Measurements from ENCODE around the gene CUBN. TPM values are rescaled to one million over a fixed set of nuclear protein-coding genes. Genes with fewer than 3 reads are reported as not detected.

The CUBN gene
- total RNA-seq, 1 donor from 2014 or later, result 2.7 TPM

DNA sequence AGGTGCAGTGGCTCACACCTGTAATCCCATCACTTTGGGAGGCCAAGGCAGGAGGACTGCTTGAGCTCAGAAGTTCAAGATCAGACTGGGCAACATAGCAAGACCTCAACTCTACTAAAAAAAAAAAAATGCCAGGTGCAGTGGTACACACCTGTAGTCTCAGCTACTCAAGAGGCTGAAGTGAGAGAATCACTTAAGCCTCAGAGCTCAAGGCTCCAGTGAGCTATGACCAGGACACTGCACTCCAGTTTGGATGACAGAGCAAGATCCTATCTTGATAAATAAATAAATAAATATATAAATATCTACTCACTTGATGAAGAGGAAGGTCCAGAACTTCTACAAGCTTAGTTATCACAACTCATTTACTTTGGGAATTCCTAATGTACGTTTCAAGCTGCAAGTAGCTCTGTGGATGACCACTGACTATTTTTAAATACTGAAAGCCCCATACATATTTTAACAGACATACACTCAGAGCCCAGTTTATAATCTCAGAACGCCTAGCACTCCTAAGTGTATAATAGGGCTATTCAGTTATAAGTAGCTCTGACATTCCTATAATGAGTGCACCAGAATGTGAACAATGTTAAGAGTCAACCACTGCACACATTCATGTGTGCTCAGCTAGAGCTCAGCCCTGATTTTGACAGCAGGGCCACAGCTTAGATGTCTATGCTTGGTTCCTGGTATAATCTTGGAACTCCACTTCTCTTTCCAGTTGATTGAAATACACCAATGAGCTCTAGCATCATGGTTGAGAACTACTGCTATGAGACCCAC lies 119.1 kb downstream of the CUBN start:
- H3K4me1 Mint-ChIP-seq (ENCODE audit: low read depth, unreplicated experiment), result peaks cover 51% of the 10 kb centered on the region
- Histone ChIP-seq H3K4me1 (ENCODE audit: insufficient read depth, low read length) (peaks cover 42% of the 10 kb centered on the region), H3K27me3 (ENCODE audit: insufficient read depth, low read length) (no peaks in the 10 kb centered on the region), H3K9me3 (ENCODE audit: insufficient read depth, low read depth, low read length) (no peaks in the 10 kb centered on the region), H3K4me2 (ENCODE audit: low read length) (no peak overlapping the region), H3K27ac (ENCODE audit: low read depth, low read length) (no peak overlapping the region), H3K9ac (ENCODE audit: low read length) (no peak overlapping the region), H2AFZ (ENCODE audit: low read depth, low read length) (no peak overlapping the region), H3K79me2 (ENCODE audit: insufficient read depth, low read length) (no peaks in the 10 kb centered on the region), H3K36me3 (ENCODE audit: insufficient read depth, low read length) (no peaks in the 10 kb centered on the region), H4K20me1 (ENCODE audit: insufficient read depth, low read length) (no peaks in the 10 kb centered on the region), H3K4me3 (ENCODE audit: insufficient read depth, low read depth, low read length) (no peak overlapping the region)
- TF ChIP-seq CTCF (IDR thresholded peaks at IDR 0.05; ENCODE audit: insufficient read depth, low read depth, low read length) (no peak), EZH2 (IDR thresholded peaks at IDR 0.05; ENCODE audit: insufficient read depth, low read length) (no peak)
- H3K27ac Mint-ChIP-seq (ENCODE audit: unreplicated experiment), result peak overlapping the region; percentile 96
- peaks cover 8% of the 10 kb centered on the region for H3K36me3 Mint-ChIP-seq (ENCODE audit: low read depth, unreplicated experiment)
- H3K9me3 Mint-ChIP-seq (ENCODE audit: unreplicated experiment), result peaks cover 9% of the 10 kb centered on the region
- FAIRE-seq (no peak), DNase-seq (ENCODE audit: low read depth) (no peak)
- no peaks in the 10 kb centered on the region for H3K27me3 Mint-ChIP-seq (ENCODE audit: low read depth, unreplicated experiment)
- no peak overlapping the region for H3K4me3 Mint-ChIP-seq (ENCODE audit: unreplicated experiment)

- no peaks in the 10 kb centered on the region for H3K9me3 ChIP-seq (ENCODE audit: insufficient read depth, low read depth, low read length)
- Mint-ChIP-seq H3K4me1 (ENCODE audit: low read depth, unreplicated experiment) (peaks cover 57% of the 10 kb centered on the region), H3K9me3 (ENCODE audit: unreplicated experiment) (peaks cover 11% of the 10 kb centered on the region), H3K36me3 (ENCODE audit: low read depth, unreplicated experiment) (peaks cover 8% of the 10 kb centered on the region), H3K4me3 (ENCODE audit: unreplicated experiment) (no peak overlapping the region), H3K27ac (ENCODE audit: unreplicated experiment) (peak overlapping the region; percentile 96), H3K27me3 (ENCODE audit: low read depth, unreplicated experiment) (no peaks in the 10 kb centered on the region)
- H2AFZ ChIP-seq (ENCODE audit: low read depth, low read length), result no peak overlapping the region
- peak overlapping the region; percentile 30 for H3K9ac ChIP-seq (ENCODE audit: low read length)
- DNase-seq (ENCODE audit: low read depth) (peak; percentile 72), FAIRE-seq (peak; percentile 88)
- no peak overlapping the region for H3K4me3 ChIP-seq (ENCODE audit: insufficient read depth, low read depth, low read length)
- peak overlapping the region; percentile 26 for H3K4me2 ChIP-seq (ENCODE audit: low read length)
- H3K36me3 ChIP-seq (ENCODE audit: insufficient read depth, low read length), result no peaks in the 10 kb centered on the region
- no peaks in the 10 kb centered on the region for H3K79me2 ChIP-seq (ENCODE audit: insufficient read depth, low read length)
- no peaks in the 10 kb centered on the region for H4K20me1 ChIP-seq (ENCODE audit: insufficient read depth, low read length)
- TF ChIP-seq EZH2 (IDR thresholded peaks at IDR 0.05; ENCODE audit: insufficient read depth, low read length) (no peak), CTCF (IDR thresholded peaks at IDR 0.05; ENCODE audit: insufficient read depth, low read depth, low read length) (no peak)
- H3K27ac ChIP-seq (ENCODE audit: low read depth, low read length), result peak overlapping the region; percentile 56
- peaks cover 43% of the 10 kb centered on the region for H3K4me1 ChIP-seq (ENCODE audit: insufficient read depth, low read length)
- no peaks in the 10 kb centered on the region for H3K27me3 ChIP-seq (ENCODE audit: insufficient read depth, low read length)
These were observed 120.4 kb downstream of the CUBN start for GRCh38 chr10:17009212-17009700.

GRCh38 chr10:17007418-17007770 lies 122.2 kb downstream of the CUBN start:
- H3K4me3 Mint-ChIP-seq (ENCODE audit: unreplicated experiment), result peak overlapping the region; percentile 12
- no peaks in the 10 kb centered on the region for H3K9me3 ChIP-seq (ENCODE audit: insufficient read depth, low read depth, low read length)
- H3K36me3 Mint-ChIP-seq (ENCODE audit: low read depth, unreplicated experiment), result peaks cover 8% of the 10 kb centered on the region
- peaks cover 11% of the 10 kb centered on the region for H3K9me3 Mint-ChIP-seq (ENCODE audit: unreplicated experiment)
- H3K4me1 Mint-ChIP-seq (ENCODE audit: low read depth, unreplicated experiment), result peaks cover 66% of the 10 kb centered on the region
- H3K9ac ChIP-seq (ENCODE audit: low read length), result peak overlapping the region; percentile 58
- H4K20me1 ChIP-seq (ENCODE audit: insufficient read depth, low read length), result no peaks in the 10 kb centered on the region
- DNase-seq (ENCODE audit: low read depth) (no peak), FAIRE-seq (no peak)
- no peaks in the 10 kb centered on the region for H3K27me3 Mint-ChIP-seq (ENCODE audit: low read depth, unreplicated experiment)
- no peak overlapping the region for H2AFZ ChIP-seq (ENCODE audit: low read depth, low read length)
- H3K27ac Mint-ChIP-seq (ENCODE audit: unreplicated experiment), result peak overlapping the region; percentile 100
- TF ChIP-seq EZH2 (IDR thresholded peaks at IDR 0.05; ENCODE audit: insufficient read depth, low read length), result no peak
- TF ChIP-seq CTCF (IDR thresholded peaks at IDR 0.05; ENCODE audit: insufficient read depth, low read depth, low read length), result no peak
- H3K79me2 ChIP-seq (ENCODE audit: insufficient read depth, low read length), result no peaks in the 10 kb centered on the region
- no peaks in the 10 kb centered on the region for H3K36me3 ChIP-seq (ENCODE audit: insufficient read depth, low read length)
- H3K27ac ChIP-seq (ENCODE audit: low read depth, low read length), result peak overlapping the region; percentile 63
- H3K4me1 ChIP-seq (ENCODE audit: insufficient read depth, low read length), result peaks cover 59% of the 10 kb centered on the region
- H3K4me3 ChIP-seq (ENCODE audit: insufficient read depth, low read depth, low read length), result no peak overlapping the region
- H3K27me3 ChIP-seq (ENCODE audit: insufficient read depth, low read length), result no peaks in the 10 kb centered on the region
- peak overlapping the region; percentile 51 for H3K4me2 ChIP-seq (ENCODE audit: low read length)

All from astrocyte (in vitro differentiated cells and primary cell).